GM12878 (cell line): ENCODE measurements around the gene HHIP. TPM values are rescaled to one million over a fixed set of nuclear protein-coding genes. Genes with fewer than 3 reads are reported as not detected.

Experiments used
- ATAC-seq: fragments of 200-7000 bp; cut with Tn5 transposase; 3 replicates; pipeline ENCODE4 v1.9.1; 2020; ENCODE audit warnings: mild to moderate bottlenecking, moderate library complexity
- BruUV-seq: library from RNA; stranded (reverse); fragments of 400-500 nt; replicated peaks from 2 replicates; lab custom pipeline; 2021; lab: Mats Ljungman, UMichigan
- CTCF ChIA-PET: fragments of 300-600 bp; sonication (Branson Sonifier 250); formaldehyde crosslinking; extraction: SDS; loops from one replicate; lab custom pipeline; 2021; ENCODE audit warnings: inconsistent platforms; lab: Yijun Ruan, JAX
- POLR2A ChIA-PET: fragments of 350-600 bp; formaldehyde crosslinking; extraction: SDS; loops from one replicate; lab custom pipeline; 2021; ENCODE audit warnings: inconsistent platforms; lab: Charles Lee
- RAD21 ChIA-PET: fragments of 300-600 bp; sonication (Branson Sonifier 250); formaldehyde crosslinking; loops from one replicate; lab custom pipeline; 2023; ENCODE audit warnings: antibody characterized with exemption; ENCODE audit not compliant: unreplicated experiment; lab: Charles Lee
- SMC1A ChIA-PET: fragments of 300-600 bp; sonication (Branson Sonifier 250); formaldehyde crosslinking; loops from one replicate; lab custom pipeline; 2023; ENCODE audit not compliant: unreplicated experiment, uncharacterized antibody; lab: Charles Lee
- DNase-seq: peaks from one replicate; pipeline ENCODE4 v3.0.0-alpha.2; 2011; ENCODE audit warnings: low read depth, low spot score
- FAIRE-seq: peaks from 3 replicates; lab custom pipeline; 2011; peaks lifted over from hg19 to GRCh38; lab: Jason Lieb, UNC
- H2AFZ ChIP-seq: 2 replicates; pipeline ENCODE4 v1.6.0; 2011; ENCODE audit warnings: low read depth, low read length, control low read depth; ENCODE audit not compliant: control insufficient read depth
- H3K27ac ChIP-seq: 2 replicates; pipeline ENCODE4 v1.5.1; 2011; ENCODE audit warnings: control low read depth; ENCODE audit not compliant: control insufficient read depth, insufficient read depth
- H3K27me3 ChIP-seq, 2 experiments: replicated peaks in 1 of 2; 2 replicates each; pipeline versions ENCODE4 v1.6.0 to v1.6.1; 2011; ENCODE audit warnings: low read length in 1 of 2; ENCODE audit not compliant: control insufficient read depth in 2 of 2, insufficient read depth in 2 of 2
- H3K36me3 ChIP-seq, 2 experiments: 2 replicates each; pipeline ENCODE4 v1.5.1; 2011; ENCODE audit warnings: low read length in 1 of 2; ENCODE audit not compliant: control insufficient read depth in 2 of 2, insufficient read depth in 2 of 2
- H3K4me1 ChIP-seq: 2 replicates; pipeline ENCODE4 v1.6.1; 2011; ENCODE audit warnings: mild to moderate bottlenecking, low read length, moderate library complexity, mixed read lengths; ENCODE audit not compliant: control insufficient read depth, insufficient read depth
- H3K4me2 ChIP-seq: 2 replicates; pipeline ENCODE4 v1.6.0; 2011; ENCODE audit warnings: control low read depth; ENCODE audit not compliant: control insufficient read depth, insufficient read depth
- H3K4me3 ChIP-seq: fragments of 200-600 bp; sonication (generic); 2 replicates; pipeline ENCODE4 v1.5.1; 2016
- H3K79me2 ChIP-seq: 2 replicates; pipeline ENCODE4 v1.6.0; 2011; ENCODE audit warnings: low read length; ENCODE audit not compliant: control insufficient read depth, insufficient read depth
- H3K9ac ChIP-seq: 2 replicates; pipeline ENCODE4 v1.8.0; 2011; ENCODE audit warnings: low read length, control low read depth, mixed read lengths; ENCODE audit not compliant: control insufficient read depth, insufficient read depth
- H3K9me3 ChIP-seq: replicated peaks from 3 replicates; pipeline ENCODE4 v1.5.1; 2011; ENCODE audit warnings: mild to moderate bottlenecking, low read length; ENCODE audit not compliant: control insufficient read depth, insufficient read depth
- H4K20me1 ChIP-seq: 2 replicates; pipeline ENCODE4 v1.6.0; 2011; ENCODE audit not compliant: control insufficient read depth, insufficient read depth
- CBX5 ChIP-seq: sonication (generic); IDR thresholded peaks from 2 replicates; pipeline ENCODE4 v1.6.1; 2016; ENCODE audit warnings: low read depth, moderate library complexity, mild to moderate bottlenecking, inconsistent platforms
- E2F8 ChIP-seq: fragments of 450-650 bp; IDR thresholded peaks from 2 replicates; pipeline ENCODE4 v1.6.1; 2018; ENCODE audit warnings: mild to moderate bottlenecking, low read depth, moderate library complexity; ENCODE audit not compliant: partially characterized antibody
- IRF4 ChIP-seq: IDR thresholded peaks from 2 replicates; pipeline ENCODE4 v1.6.1; 2011; ENCODE audit warnings: low read depth, low read length
- JUNB ChIP-seq: IDR thresholded peaks from 2 replicates; pipeline ENCODE4 v1.6.1; 2016; ENCODE audit warnings: antibody characterized with exemption, mild to moderate bottlenecking
- JUND ChIP-seq: IDR thresholded peaks from 2 replicates; pipeline ENCODE4 v1.6.1; 2012; ENCODE audit warnings: low read depth, mild to moderate bottlenecking, low read length, improper control_type of control experiment, moderate library complexity
- KAT2A ChIP-seq: conservative IDR thresholded peaks from 2 replicates; pipeline ENCODE4 v1.6.1; 2011; ENCODE audit warnings: low read depth, low read length; ENCODE audit not compliant: control insufficient read depth
- MEF2B ChIP-seq: fragments of 450-650 bp; IDR thresholded peaks from 2 replicates; pipeline ENCODE4 v1.6.1; 2018; ENCODE audit warnings: mild to moderate bottlenecking, moderate library complexity; ENCODE audit not compliant: partially characterized antibody, poor library complexity, severe bottlenecking
- RFX5 ChIP-seq: IDR thresholded peaks from 2 replicates; pipeline ENCODE4 v1.6.1; 2011; ENCODE audit warnings: low read depth, low read length, improper control_type of control experiment
- SMC3 ChIP-seq: IDR thresholded peaks from 2 replicates; pipeline ENCODE4 v1.6.1; 2011; ENCODE audit warnings: low read length, improper control_type of control experiment, borderline replicate concordance
- TARDBP ChIP-seq: IDR thresholded peaks from 2 replicates; pipeline ENCODE4 v1.6.1; 2016; ENCODE audit warnings: borderline replicate concordance
- YBX1 ChIP-seq: fragments of 450-650 bp; IDR thresholded peaks from 2 replicates; pipeline ENCODE4 v1.6.1; 2016; ENCODE audit warnings: antibody characterized with exemption
- ZNF24 ChIP-seq: fragments of 450-650 bp; IDR thresholded peaks from 2 replicates; pipeline ENCODE4 v1.6.1; 2017; ENCODE audit warnings: antibody characterized with exemption, mild to moderate bottlenecking
- WGBS: methylation state at CpG from one replicate; pipeline ENCODE4 v1.1.6; 2016; ENCODE audit warnings: low lambda C conversion rate; ENCODE audit not compliant: insufficient replicate concordance, insufficient coverage; ENCODE audit errors: missing lambda C conversion rate; 5-methylcytosine and 5-hydroxymethylcytosine counted together
- in situ Hi-C: fragments of 300-500 bp; cut with MboI; formaldehyde crosslinking; loops from 9 replicates; pipeline ENCODE4 v1.14.3; 2018; ENCODE audit warnings: mixed read lengths
- intact Hi-C: fragments of 100-400 bp; cut with micrococcal nuclease; formaldehyde crosslinking; loops from one replicate; pipeline ENCODE4 v1.14.2; 2022; ENCODE audit not compliant: unreplicated experiment
- polyA plus RNA-seq, 11 experiments: library from polyadenylated mRNA; depleted of rRNA in 4 of 11; unstranded in 6 of 11; stranded (reverse) in 5 of 11; fragments of >200 nt; fragmentation: Nextera tagmentation in 4 of 11; fragmentation: Illumina TruSeq in 1 of 11; extraction: Ambion mirVana in 4 of 11; extraction: Trizol in 1 of 11; gene quantifications; 1 replicate in 1 of 11; 2 replicates in 10 of 11; pipeline versions ENCODE4 v1.2.1 to v1.2.3, GENCODE V29; 2011 to 2016; ENCODE audit warnings: inconsistent platforms in 2 of 11, missing spikeins in 2 of 11, low read depth in 1 of 11
- total RNA-seq, 4 experiments: library from RNA; depleted of rRNA in 3 of 4; stranded (reverse); fragments of >200 nt in 3 of 4; fragmentation: Illumina TruSeq in 1 of 4; extraction: Trizol in 1 of 4; gene quantifications; 2 replicates each; pipeline versions ENCODE4 v1.2.1 to v1.2.3, GENCODE V29; 2013 to 2021
- TF ChIP-seq, protein P1 (sequence below): fragments of 450-650 bp; IDR thresholded peaks from 2 replicates; pipeline ENCODE4 v1.6.1; 2017; ENCODE audit warnings: borderline replicate concordance

The HHIP gene
- total and polyA plus RNA-seq, 10 of the 15 experiments (the other 5 are each of a cell fraction or from before 2014, with no cell fraction given), result 0.06 to 0.56 (median 0.24) TPM; not detected in 1

DNA sequence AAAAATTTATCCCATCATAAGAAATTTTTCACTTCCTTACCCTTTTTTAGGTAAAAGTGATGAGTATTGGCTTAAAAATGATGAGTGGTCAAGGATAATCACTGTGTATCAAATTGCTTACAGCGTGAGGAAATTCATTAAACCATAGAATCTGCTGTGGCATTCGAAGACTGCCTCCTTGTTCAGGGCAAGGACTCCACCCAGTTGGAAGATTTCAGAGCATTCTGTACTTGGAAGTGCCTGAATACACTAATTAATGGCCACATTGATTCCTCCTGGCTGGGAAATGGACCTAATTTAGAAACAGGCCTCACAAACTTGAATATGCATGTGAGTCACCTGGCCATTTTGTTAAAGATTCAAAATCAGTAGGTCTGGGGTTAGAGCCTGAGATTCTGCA lies 83.2 kb downstream of the HHIP start:
- TF ChIP-seq SMC3 (no peak), JUND (no peak), TARDBP (no peak), RFX5 (no peak), MEF2B (no peak), YBX1 (no peak), CBX5 (no peak)
- Histone ChIP-seq H3K9ac (no peak overlapping the region), H3K27me3 (no peaks in the 10 kb centered on the region), H3K9me3 (no peaks in the 10 kb centered on the region), H3K4me3 (no peak overlapping the region), H4K20me1 (no peaks in the 10 kb centered on the region), H3K36me3 (no peaks in the 10 kb centered on the region), H2AFZ (no peak overlapping the region), H3K79me2 (no peaks in the 10 kb centered on the region), H3K27ac (no peak overlapping the region), H3K4me2 (no peak overlapping the region), H3K4me1 (no peaks in the 10 kb centered on the region)
- intact Hi-C loops (no loop called here), in situ Hi-C loops (no loop called here)
- FAIRE-seq (no peak), DNase-seq (no peak), ATAC-seq (no peak)
- WGBS, result 0% methylated on average over 2 of the region's 2 CpGs
- BruUV-seq, result no TSS peak
- ChIA-PET CTCF (no interaction called here), POLR2A (no interaction called here), SMC1A (interaction anchor here (0.6 kb wide), 1 partner anchor 384 kb away, joined by 3 read pairs; no protein-coding TSS in a partner anchor), RAD21 (no interaction called here)

- Histone ChIP-seq H3K4me3 (no peak overlapping the region), H3K27me3 (no peaks in the 10 kb centered on the region), H4K20me1 (no peaks in the 10 kb centered on the region), H3K9me3 (no peaks in the 10 kb centered on the region), H2AFZ (no peak overlapping the region), H3K79me2 (no peaks in the 10 kb centered on the region), H3K36me3 (no peaks in the 10 kb centered on the region), H3K9ac (no peak overlapping the region), H3K27ac (no peak overlapping the region), H3K4me1 (no peaks in the 10 kb centered on the region), H3K4me2 (no peak overlapping the region)
- DNase-seq (no peak), ATAC-seq (no peak), FAIRE-seq (no peak)
- no TSS peak for BruUV-seq
- POLR2A ChIA-PET, result no interaction called here
- WGBS, result 0% methylated on average over 4 of the region's 4 CpGs
- CTCF ChIA-PET, result no interaction called here
- in situ Hi-C loops (no loop called here), intact Hi-C loops (no loop called here)
- RAD21 ChIA-PET, result no interaction called here
- SMC1A ChIA-PET, result interaction anchor here (1.1 kb wide), 1 partner anchor 83 kb away, joined by 3 read pairs; no protein-coding TSS in a partner anchor
- TF ChIP-seq KAT2A (no peak), JUNB (no peak), ZNF24 (no peak), E2F8 (no peak), IRF4 (no peak)
- TF ChIP-seq, protein P1, sequence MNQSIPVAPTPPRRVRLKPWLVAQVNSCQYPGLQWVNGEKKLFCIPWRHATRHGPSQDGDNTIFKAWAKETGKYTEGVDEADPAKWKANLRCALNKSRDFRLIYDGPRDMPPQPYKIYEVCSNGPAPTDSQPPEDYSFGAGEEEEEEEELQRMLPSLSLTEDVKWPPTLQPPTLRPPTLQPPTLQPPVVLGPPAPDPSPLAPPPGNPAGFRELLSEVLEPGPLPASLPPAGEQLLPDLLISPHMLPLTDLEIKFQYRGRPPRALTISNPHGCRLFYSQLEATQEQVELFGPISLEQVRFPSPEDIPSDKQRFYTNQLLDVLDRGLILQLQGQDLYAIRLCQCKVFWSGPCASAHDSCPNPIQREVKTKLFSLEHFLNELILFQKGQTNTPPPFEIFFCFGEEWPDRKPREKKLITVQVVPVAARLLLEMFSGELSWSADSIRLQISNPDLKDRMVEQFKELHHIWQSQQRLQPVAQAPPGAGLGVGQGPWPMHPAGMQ, result no peak
Measured at GRCh38 chr4:144732584-144733428, 86.8 kb downstream of the HHIP start.
